GF-D8 (cell line): Measurements from ENCODE around the gene CCDC136.

Experiments used
- DNase-seq: peaks from one replicate; lab custom pipeline; 2025; lab: John Stamatoyannopoulos, UW

Gene CCDC136

GRCh38 chr7:128831994-128832879 lies 40.5 kb downstream of the CCDC136 start:
- no peak for DNase-seq

DNA sequence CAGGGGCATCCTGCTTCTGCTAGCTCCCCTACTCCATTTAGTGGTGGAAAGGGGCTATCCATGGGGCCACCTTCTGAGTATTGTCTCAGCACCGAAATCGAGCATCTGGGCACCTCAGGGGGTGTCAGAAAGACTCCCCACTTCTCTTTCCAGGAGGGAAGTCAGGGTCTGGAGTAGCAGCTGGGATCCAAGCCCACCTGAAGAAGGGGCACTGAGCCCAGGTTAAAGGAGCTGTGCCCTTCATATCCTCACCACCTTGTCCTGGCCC lies 41.0 kb downstream of the CCDC136 start:
- DNase-seq: no peak

- no peak for DNase-seq
Measured at GRCh38 chr7:128833148-128833945, 41.6 kb downstream of the CCDC136 start.

DNA sequence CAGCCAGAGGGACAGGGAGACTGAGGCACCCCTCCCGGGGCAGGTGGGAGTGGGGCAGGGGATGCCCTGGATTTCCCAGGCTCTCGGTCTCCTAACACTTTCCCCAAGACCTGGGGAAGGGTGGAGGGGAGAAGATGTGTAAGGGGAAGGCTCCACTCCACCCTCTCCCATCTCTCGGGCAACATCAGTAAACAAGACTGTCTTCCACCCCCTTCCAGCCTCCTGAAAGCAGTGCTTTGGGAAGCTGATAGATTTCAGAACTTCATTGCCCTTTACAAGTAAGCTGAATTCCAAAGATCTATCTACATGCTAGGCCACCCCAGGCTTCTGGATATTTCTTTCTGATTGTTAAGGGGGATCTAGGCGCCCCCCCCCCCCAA lies 42.2 kb downstream of the CCDC136 start:
- DNase-seq: no peak

GRCh38 chr7:128835231-128835751 lies 43.5 kb downstream of the CCDC136 start:
- no peak for DNase-seq

- no peak for DNase-seq
Measured at GRCh38 chr7:128835790-128836641, 44.2 kb downstream of the CCDC136 start.

DNA sequence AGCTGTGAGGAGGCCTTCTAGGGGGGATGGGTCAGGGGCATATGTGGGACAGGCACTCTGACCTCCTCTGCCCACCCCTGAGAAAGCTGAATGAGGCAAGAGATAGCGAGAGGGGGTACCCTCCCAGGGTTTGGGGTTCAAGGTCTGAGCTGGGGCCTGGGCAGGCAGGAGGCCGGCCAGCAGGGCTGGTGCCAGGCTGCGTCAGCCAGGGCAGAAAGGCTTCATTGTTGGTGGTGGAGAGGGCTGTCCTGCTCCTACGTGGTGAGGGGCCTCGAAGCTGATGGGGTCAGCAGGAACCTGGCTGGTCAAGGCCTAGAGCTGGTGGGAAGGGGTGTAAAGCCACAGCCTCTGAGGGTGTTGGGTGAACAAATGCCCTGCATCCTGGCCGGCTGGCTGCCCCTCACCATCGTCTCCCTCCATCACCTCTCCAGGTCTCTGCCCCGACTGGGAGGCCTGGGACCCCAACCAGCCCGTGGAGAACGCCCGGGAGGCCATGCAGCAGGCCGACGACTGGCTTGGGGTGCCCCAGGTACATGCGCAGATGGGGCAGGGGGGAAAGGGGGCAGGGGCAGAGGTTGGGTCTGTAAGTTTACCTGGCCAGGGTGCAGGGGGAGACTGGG lies 45.1 kb downstream of the CCDC136 start:
- DNase-seq: no peak

DNA sequence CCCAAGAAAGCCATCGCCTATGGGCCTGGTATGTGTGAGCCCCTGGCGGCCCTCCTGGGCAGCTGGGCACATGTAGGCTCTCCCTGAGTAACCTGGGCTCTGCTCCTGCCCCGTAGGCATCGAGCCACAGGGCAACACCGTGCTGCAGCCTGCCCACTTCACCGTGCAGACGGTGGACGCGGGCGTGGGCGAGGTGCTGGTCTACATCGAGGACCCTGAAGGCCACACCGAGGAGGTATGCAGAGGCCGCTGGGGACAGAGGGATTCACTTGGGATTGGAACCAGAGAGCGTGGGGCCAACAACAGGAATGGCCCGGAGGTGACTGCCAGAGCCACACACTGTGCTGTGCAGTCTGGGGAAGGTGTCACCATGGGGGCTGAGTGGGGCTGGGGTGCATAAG lies 45.8 kb downstream of the CCDC136 start:
- no peak for DNase-seq

DNA sequence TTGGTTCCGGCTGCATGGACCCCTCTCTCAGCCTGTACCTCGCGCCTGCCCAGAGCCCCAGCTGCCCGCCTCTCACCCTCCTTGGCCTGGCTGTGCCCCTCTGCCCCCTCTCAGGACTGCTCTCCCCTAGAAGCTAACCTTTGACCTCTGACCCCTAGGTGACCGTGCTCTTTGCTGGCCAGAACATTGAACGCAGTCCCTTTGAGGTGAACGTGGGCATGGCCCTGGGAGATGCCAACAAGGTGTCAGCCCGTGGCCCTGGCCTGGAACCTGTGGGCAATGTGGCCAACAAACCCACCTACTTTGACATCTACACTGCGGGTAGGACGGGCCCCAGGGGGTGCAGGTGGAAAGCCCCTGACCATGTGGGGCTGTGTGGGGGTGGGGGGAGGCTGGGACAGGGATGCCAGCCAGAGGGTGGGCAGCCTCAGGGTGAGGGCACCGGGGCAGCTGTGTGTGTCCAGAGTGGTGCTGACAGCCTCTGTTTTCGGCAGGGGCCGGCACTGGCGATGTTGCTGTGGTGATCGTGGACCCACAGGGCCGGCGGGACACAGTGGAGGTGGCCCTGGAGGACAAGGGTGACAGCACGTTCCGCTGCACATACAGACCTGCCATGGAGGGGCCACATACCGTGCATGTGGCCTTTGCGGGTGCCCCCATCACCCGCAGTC lies 46.5 kb downstream of the CCDC136 start:
- DNase-seq: no peak

- DNase-seq: no peak
Measured at GRCh38 chr7:128838981-128839731, 47.4 kb downstream of the CCDC136 start.

GRCh38 chr7:128839751-128840177 lies 48.0 kb downstream of the CCDC136 start:
- no peak for DNase-seq

DNA sequence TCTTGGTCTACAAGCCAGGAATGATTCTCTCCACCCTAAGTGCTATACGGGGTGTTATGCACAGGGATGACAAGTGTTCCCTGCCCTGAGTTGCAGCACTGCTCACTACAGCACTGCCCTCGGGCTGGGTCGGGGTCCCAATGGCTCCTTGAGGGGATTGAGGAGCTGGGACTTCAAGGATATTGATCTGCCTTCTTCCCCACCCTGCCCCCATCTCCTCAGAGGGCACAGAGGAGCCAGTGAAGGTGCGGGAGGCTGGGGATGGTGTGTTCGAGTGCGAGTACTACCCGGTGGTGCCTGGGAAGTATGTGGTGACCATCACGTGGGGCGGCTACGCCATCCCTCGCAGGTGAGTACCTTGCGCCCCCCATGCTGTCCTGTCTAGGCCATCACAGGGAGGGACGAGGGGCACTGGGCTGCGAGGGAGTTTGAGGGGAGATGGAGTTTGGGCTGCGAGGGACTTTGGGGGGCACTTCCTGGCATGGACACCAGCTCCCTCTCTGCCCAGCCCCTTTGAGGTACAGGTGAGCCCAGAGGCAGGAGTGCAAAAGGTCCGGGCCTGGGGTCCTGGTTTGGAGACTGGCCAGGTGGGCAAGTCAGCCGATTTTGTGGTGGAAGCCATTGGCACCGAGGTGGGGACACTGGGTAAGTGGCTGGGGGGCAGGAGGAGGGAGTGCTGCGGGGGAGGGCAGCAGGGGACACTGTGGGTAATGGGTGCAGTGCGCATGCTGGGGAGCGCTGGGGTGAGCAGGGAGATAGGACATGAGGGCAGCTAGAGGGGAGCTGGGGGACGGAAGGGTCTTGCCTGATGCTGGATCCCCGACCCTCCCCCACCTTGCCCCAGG lies 48.8 kb downstream of the CCDC136 start:
- no peak for DNase-seq

DNA sequence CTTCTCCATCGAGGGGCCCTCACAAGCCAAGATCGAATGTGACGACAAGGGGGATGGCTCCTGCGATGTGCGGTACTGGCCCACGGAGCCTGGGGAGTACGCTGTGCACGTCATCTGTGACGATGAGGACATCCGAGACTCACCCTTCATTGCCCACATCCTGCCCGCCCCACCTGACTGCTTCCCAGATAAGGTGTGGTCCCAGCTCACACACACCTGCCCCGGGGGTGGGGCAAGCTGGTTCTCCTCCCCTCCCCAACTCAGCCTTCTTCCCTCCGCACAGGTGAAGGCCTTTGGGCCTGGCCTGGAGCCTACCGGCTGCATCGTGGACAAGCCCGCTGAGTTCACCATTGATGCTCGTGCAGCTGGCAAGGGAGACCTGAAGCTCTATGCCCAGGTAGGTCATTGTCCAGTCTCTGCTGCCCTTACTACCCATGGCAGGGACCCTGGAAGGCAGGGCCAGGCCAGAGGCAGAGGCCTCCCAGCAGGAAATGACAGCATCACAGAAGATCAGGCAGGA lies 49.5 kb downstream of the CCDC136 start:
- no peak for DNase-seq

DNA sequence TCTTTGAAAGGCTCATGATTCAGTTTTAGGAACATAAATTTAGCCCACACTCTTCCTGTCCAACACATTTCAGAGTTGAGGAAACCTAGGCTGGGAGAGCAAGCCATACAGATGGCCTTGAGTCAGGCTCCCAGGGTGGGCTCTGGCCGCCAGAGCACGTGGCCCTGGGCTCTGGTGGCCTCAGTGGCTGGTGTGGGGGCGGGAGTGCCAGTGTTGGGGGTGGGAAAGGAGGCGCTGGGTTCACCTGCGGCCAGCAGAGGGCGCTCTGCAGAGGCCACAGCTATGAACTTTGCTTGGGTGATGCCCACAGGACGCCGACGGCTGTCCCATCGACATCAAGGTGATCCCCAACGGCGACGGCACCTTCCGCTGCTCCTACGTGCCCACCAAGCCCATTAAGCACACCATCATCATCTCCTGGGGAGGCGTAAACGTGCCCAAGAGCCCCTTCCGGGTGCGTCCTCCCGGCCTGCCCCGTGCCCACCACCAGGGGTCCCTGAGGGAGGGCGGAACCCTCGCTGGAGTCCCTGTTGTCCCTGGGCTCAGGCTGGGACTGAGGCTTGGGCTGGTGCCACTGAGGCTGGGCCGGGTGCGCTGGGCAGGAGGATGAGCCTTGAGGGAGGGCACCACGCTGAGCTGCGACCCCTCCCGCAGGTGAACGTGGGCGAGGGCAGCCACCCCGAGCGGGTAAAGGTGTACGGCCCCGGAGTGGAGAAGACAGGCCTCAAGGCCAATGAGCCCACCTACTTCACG lies 50.3 kb downstream of the CCDC136 start:
- no peak for DNase-seq

- DNase-seq: no peak
Measured at GRCh38 chr7:128842674-128843641, 51.2 kb downstream of the CCDC136 start.

GRCh38 chr7:128843938-128844621 lies 52.3 kb downstream of the CCDC136 start:
- DNase-seq: no peak
